Lung (tissue), 13 donors: ENCODE measurements around the gene PCID2. TPM values are rescaled to one million over a fixed set of nuclear protein-coding genes. Genes with fewer than 3 reads are reported as not detected.

Experiments used
- ATAC-seq: fragments of 200-7000 bp; cut with Tn5 transposase; one replicate; pipeline ENCODE4 v1.9.1; 2020; ENCODE audit warnings: moderate number of reproducible peaks; ENCODE audit not compliant: insufficient read depth, low FRiP score
- DNase-seq, 3 donors: peaks; one replicate each; pipeline ENCODE4 v3.0.0-alpha.2; 2013 to 2017
- H3K27ac ChIP-seq, 2 donors: one replicate each; pipeline ENCODE4 v1.5.1; 2013; ENCODE audit warnings: mild to moderate bottlenecking in 2 of 2, moderate library complexity in 2 of 2, control low read depth in 1 of 2, inconsistent platforms in 1 of 2, low read depth in 1 of 2, low read length in 1 of 2
- H3K27me3 ChIP-seq, 3 donors: one replicate each; pipeline ENCODE4 v1.5.1; 2013; ENCODE audit warnings: low read length in 2 of 3; ENCODE audit not compliant: control insufficient read depth in 3 of 3, insufficient read depth in 3 of 3
- H3K36me3 ChIP-seq, 4 donors: one replicate each; pipeline ENCODE4 v1.5.1; 2013; ENCODE audit warnings: low read length in 4 of 4, mild to moderate bottlenecking in 1 of 4, moderate library complexity in 1 of 4; ENCODE audit not compliant: control insufficient read depth in 4 of 4, insufficient read depth in 4 of 4
- H3K4me1 ChIP-seq, 5 donors: one replicate each; pipeline ENCODE4 v1.5.1; 2013; ENCODE audit warnings: low read length in 5 of 5, mild to moderate bottlenecking in 2 of 5, moderate library complexity in 1 of 5; ENCODE audit not compliant: control insufficient read depth in 5 of 5, insufficient read depth in 5 of 5
- H3K4me3 ChIP-seq: one replicate; pipeline ENCODE4 v1.5.1; 2013; ENCODE audit warnings: mild to moderate bottlenecking, control low read depth, moderate library complexity
- H3K9ac ChIP-seq, 2 donors: one replicate each; pipeline ENCODE4 v1.5.1; 2013; ENCODE audit warnings: low read length in 2 of 2, control low read depth in 1 of 2; ENCODE audit not compliant: insufficient read depth in 1 of 2
- H3K9me3 ChIP-seq, 4 donors: one replicate each; pipeline ENCODE4 v1.5.1; 2013; ENCODE audit warnings: low read length in 3 of 4, mild to moderate bottlenecking in 1 of 4, moderate library complexity in 1 of 4; ENCODE audit not compliant: control insufficient read depth in 4 of 4, insufficient read depth in 3 of 4
- CTCF ChIP-seq: IDR thresholded peaks from 2 replicates; pipeline ENCODE4 v1.5.1; 2012; ENCODE audit warnings: mild to moderate bottlenecking; ENCODE audit errors: control extremely low read depth, extremely low read depth
- WGBS, 2 donors: extraction: QIAGEN DNeasy Blood & Tissue Kit; methylation state at CpG; one replicate each; pipeline ENCODE4 v1.1.7; 2013; 5-methylcytosine and 5-hydroxymethylcytosine counted together
- polyA plus RNA-seq, 2 donors: library from polyadenylated mRNA; stranded (reverse); fragments of 200-250 nt; gene quantifications; one replicate each; pipeline ENCODE4 v1.2.1, GENCODE V29; 2013
- small RNA-seq: library from RNA; depleted of rRNA; stranded (forward); fragments of <200 nt; gene quantifications from one replicate; pipeline ENCODE3, GENCODE V24; 2014; ENCODE audit warnings: low replicate concordance
- total RNA-seq, 2 donors: library from RNA; depleted of rRNA in 1 of 2; stranded (reverse); fragments of >200 nt in 1 of 2; gene quantifications; one replicate each; pipeline ENCODE4 v1.2.1, GENCODE V29; 2014 to 2021
- donor health status: control.
- donor health status: control.
- donor health status: Bipolar disorder and iron deficiency.
- donor health status: healthy.
- donor health status: DM: yes; HTN: yes; CAD: no.

PCID2 gene
- total and polyA plus RNA-seq, 4 donors, result 31.5 to 86.2 (median 37.3) TPM

DNA sequence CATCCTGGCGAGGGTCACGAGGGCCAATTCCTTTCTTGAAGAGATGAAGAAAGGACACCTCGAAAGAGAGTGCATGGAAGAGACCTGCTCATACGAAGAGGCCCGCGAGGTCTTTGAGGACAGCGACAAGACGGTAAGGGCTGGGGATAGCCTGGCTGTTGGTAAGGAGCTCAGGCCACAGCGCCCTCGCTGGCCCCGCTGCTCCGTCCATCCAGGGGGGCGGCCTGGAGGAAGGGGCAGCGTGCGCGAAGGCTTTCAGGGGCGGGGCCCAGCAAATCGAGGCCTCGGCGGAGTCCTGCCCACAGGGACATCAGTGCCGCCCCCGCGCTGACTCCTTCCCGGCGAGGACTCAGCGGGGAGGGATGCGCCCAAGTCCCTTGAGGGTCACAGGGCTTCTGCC lies 79.0 kb downstream of the PCID2 start:
- WGBS, 2 donors, result 74 to 77% methylated on average over 27 of the region's 27 CpGs
- TF ChIP-seq CTCF, result no peak
- ATAC-seq (no peak), DNase-seq (no peak)
- H3K9ac ChIP-seq, result no peak overlapping the region
- peaks cover 0 to 2% (median 0%) of the 10 kb centered on the region in 3 donors for H3K27me3 ChIP-seq
- no peak overlapping the region for H3K27ac ChIP-seq
- H3K4me1 ChIP-seq, result peaks cover 0 to 5% (median 0%) of the 10 kb centered on the region in 5 donors
- peaks cover 0 to 10% (median 0%) of the 10 kb centered on the region in 4 donors for H3K9me3 ChIP-seq
- no peak overlapping the region for H3K4me3 ChIP-seq
- peaks cover 0 to 3% (median 2%) of the 10 kb centered on the region in 4 donors for H3K36me3 ChIP-seq

Small RNA genes lying within 50 kb of the gene (small RNA-seq; reads per million reads assigned to genes)
- not detected for gene AL137002.1

Other genes with a start within 250 kb of the PCID2 start
- 10 to 100 TPM; 33.3 to 78.7 TPM for gene MCF2L, start 239.5 kb downstream of the PCID2 start, total RNA-seq
- gene MCF2L, start 239.5 kb downstream of the PCID2 start, polyA plus RNA-seq, result 10 to 100 TPM; 21.0 to 38.5 TPM
- gene F7, start 102.9 kb downstream of the PCID2 start, total RNA-seq, result under 1 TPM; 0.21 to 0.26 TPM
- under 1 TPM; 0.04 to 0.07 TPM for gene F7, start 102.9 kb downstream of the PCID2 start, polyA plus RNA-seq
- 10 to 100 TPM in 1 of 2 donors, 1 to 10 TPM in 1; 6.1 to 18.8 TPM for gene F10, start 85.9 kb downstream of the PCID2 start, total RNA-seq
- gene F10, start 85.9 kb downstream of the PCID2 start, polyA plus RNA-seq, result 1 to 10 TPM; 2.5 to 9.2 TPM
- not detected for gene PROZ, start 50.0 kb downstream of the PCID2 start, total RNA-seq
- not detected for gene PROZ, start 50.0 kb downstream of the PCID2 start, polyA plus RNA-seq
- 10 to 100 TPM; 73.7 to 88.1 TPM for gene CUL4A, start 944 bp upstream of the PCID2 start, total RNA-seq
- gene CUL4A, start 944 bp upstream of the PCID2 start, polyA plus RNA-seq, result 10 to 100 TPM; 29.2 to 41.3 TPM
- gene LAMP1, start 88.6 kb upstream of the PCID2 start, total RNA-seq, result 100 to 1,000 TPM in 1 of 2 donors, 10 to 100 TPM in 1; 76.8 to 320 TPM
- 100 to 1,000 TPM in 1 of 2 donors, 10 to 100 TPM in 1; 84.1 to 215 TPM for gene LAMP1, start 88.6 kb upstream of the PCID2 start, polyA plus RNA-seq
- gene GRTP1, start 155.5 kb upstream of the PCID2 start, total RNA-seq, result 1 to 10 TPM; 6.6 to 8.3 TPM
- 1 to 10 TPM; 3.6 to 4.8 TPM for gene GRTP1, start 155.5 kb upstream of the PCID2 start, polyA plus RNA-seq
- 1 to 10 TPM; 1.4 to 4.9 TPM for gene ADPRHL1, start 244.8 kb upstream of the PCID2 start, total RNA-seq
- gene ADPRHL1, start 244.8 kb upstream of the PCID2 start, polyA plus RNA-seq, result 1 to 10 TPM in 1 of 2 donors, under 1 TPM in 1; 0.83 to 1.2 TPM